K562 (cell line): Measurements from ENCODE around the gene HELT. TPM values are rescaled to one million over a fixed set of nuclear protein-coding genes. Genes with fewer than 3 reads are reported as not detected.
"Not testable (repeated sequence)": the region's sequence is repeated elsewhere in the genome, so short reads cannot be mapped to it uniquely, and the experiment has no call there.

Source experiments
- ATAC-seq: fragments of 200-7000 bp; cut with Tn5 transposase; 3 replicates; pipeline ENCODE4 v1.9.1; 2020; ENCODE audit warnings: moderate library complexity
- BruUV-seq: library from RNA; stranded (reverse); fragments of 400-500 nt; replicated peaks from 2 replicates; lab custom pipeline; 2021; lab: Mats Ljungman, UMichigan
- CTCF ChIA-PET: fragments of 300-600 bp; formaldehyde crosslinking; extraction: SDS; loops from one replicate; lab custom pipeline; 2021; ENCODE audit warnings: low intra/inter-chr PET ratio; lab: Yijun Ruan, JAX
- POLR2A ChIA-PET: fragments of 300-600, 350-650 bp; sonication (Branson Sonifier 250); formaldehyde crosslinking; extraction: SDS; loops from one replicate; lab custom pipeline; 2021; ENCODE audit warnings: antibody characterized with exemption, inconsistent platforms; lab: Yijun Ruan, JAX
- DNase-seq, 4 experiments: peaks; one replicate each; pipeline versions ENCODE4 v3.0.0 to v3.0.0-alpha.2; 2011 to 2018; ENCODE audit warnings: low spot score in 3 of 4, mixed read lengths in 3 of 4; ENCODE audit errors: extremely low read depth in 1 of 4
- FAIRE-seq: peaks from 2 replicates; lab custom pipeline; 2011; peaks lifted over from hg19 to GRCh38; lab: Jason Lieb, UNC
- H2AFZ ChIP-seq: 2 replicates; pipeline ENCODE4 v1.6.0; 2011; ENCODE audit warnings: low read depth, low read length, control low read depth, inconsistent platforms
- H3K27ac ChIP-seq: fragments of 200-600 bp; 3 replicates; pipeline ENCODE4 v1.8.0; 2011; ENCODE audit warnings: low read depth, mild to moderate bottlenecking, control low read depth, inconsistent platforms, low read length, moderate library complexity, mixed read lengths; ENCODE audit errors: extremely low read depth
- H3K27me3 ChIP-seq, 2 experiments: fragments of 300-600 bp in 1 of 2; 2 replicates in 1 of 2; 3 replicates in 1 of 2; pipeline versions ENCODE4 v1.6.0 to v1.8.0; 2011; ENCODE audit warnings: inconsistent platforms in 2 of 2, low read length in 2 of 2, mild to moderate bottlenecking in 1 of 2, mixed read lengths in 1 of 2, moderate library complexity in 1 of 2; ENCODE audit not compliant: control insufficient read depth in 2 of 2, insufficient read depth in 2 of 2
- H3K36me3 ChIP-seq: fragments of 300-600 bp; 3 replicates; pipeline ENCODE4 v1.8.0; 2011; ENCODE audit warnings: mild to moderate bottlenecking, low read length, inconsistent platforms; ENCODE audit not compliant: control insufficient read depth, insufficient read depth
- H3K4me1 ChIP-seq, 2 experiments: fragments of 200-600 bp in 1 of 2; replicated peaks in 1 of 2; 2 replicates in 1 of 2; 3 replicates in 1 of 2; pipeline versions ENCODE4 v1.5.1 to v1.8.0; 2011; ENCODE audit warnings: inconsistent platforms in 2 of 2, low read length in 2 of 2, mild to moderate bottlenecking in 1 of 2, mixed read lengths in 1 of 2, moderate library complexity in 1 of 2; ENCODE audit not compliant: control insufficient read depth in 2 of 2, insufficient read depth in 2 of 2
- H3K4me2 ChIP-seq: 2 replicates; pipeline ENCODE4 v1.6.1; 2011; ENCODE audit warnings: low read length, control low read depth, inconsistent platforms, mixed read lengths; ENCODE audit not compliant: insufficient read depth
- H3K4me3 ChIP-seq: fragments of 200-600 bp; sonication (generic), shearing (Covaris generic); 2 replicates; pipeline ENCODE4 v1.5.1; 2016; ENCODE audit warnings: control low read depth, inconsistent platforms
- H3K79me2 ChIP-seq: fragments of 200-600 bp; 3 replicates; pipeline ENCODE4 v1.8.0; 2011; ENCODE audit warnings: low read length, inconsistent platforms; ENCODE audit not compliant: control insufficient read depth, insufficient read depth
- H3K9ac ChIP-seq, 2 experiments: 2 replicates each; pipeline versions ENCODE4 v1.6.0 to v1.6.1; 2011; ENCODE audit warnings: low read depth in 2 of 2, low read length in 2 of 2, control low read depth in 1 of 2, inconsistent platforms in 1 of 2, mild to moderate bottlenecking in 1 of 2, mixed read lengths in 1 of 2; ENCODE audit not compliant: insufficient read depth in 1 of 2
- H3K9me1 ChIP-seq: one replicate; pipeline ENCODE4 v1.6.0; 2011; ENCODE audit warnings: inconsistent platforms, mild to moderate bottlenecking, low read length, moderate library complexity; ENCODE audit not compliant: control insufficient read depth, insufficient read depth
- H3K9me3 ChIP-seq: replicated peaks from 2 replicates; pipeline ENCODE4 v1.5.1; 2011; ENCODE audit warnings: low read depth, low read length, inconsistent platforms; ENCODE audit not compliant: control insufficient read depth, insufficient read depth
- H4K20me1 ChIP-seq: replicated peaks from 2 replicates; pipeline ENCODE4 v1.6.1; 2011; ENCODE audit warnings: low read length, inconsistent platforms, mixed read lengths; ENCODE audit not compliant: control insufficient read depth, insufficient read depth
- COPS2 ChIP-seq: fragments of 450-650 bp; conservative IDR thresholded peaks from 2 replicates; pipeline ENCODE4 v1.6.1; 2016; ENCODE audit warnings: mild to moderate bottlenecking, moderate library complexity
- NCOA6 ChIP-seq: fragments of 450-650 bp; IDR thresholded peaks from 2 replicates; pipeline ENCODE4 v1.6.1; 2017; ENCODE audit warnings: mild to moderate bottlenecking
- RAD21 ChIP-seq, 2 experiments: fragments of 250-450 bp in 1 of 2; fragments of 450-650 bp in 1 of 2; sonication (Bioruptor Pico) in 1 of 2; formaldehyde crosslinking in 1 of 2; IDR thresholded peaks in 1 of 2; conservative IDR thresholded peaks in 1 of 2; 2 replicates each; pipeline versions ENCODE4 v1.4.0 to v1.8.0; 2020 to 2022; ENCODE audit warnings: mild to moderate bottlenecking in 2 of 2, moderate library complexity in 1 of 2
- ZKSCAN8 ChIP-seq: fragments of 200-800 bp; sonication (Bioruptor generic); IDR thresholded peaks from 2 replicates; pipeline ENCODE4 v1.6.1; 2016; ENCODE audit warnings: missing genetic modification characterization, missing compliant biosample characterization
- ZNF146 ChIP-seq: IDR thresholded peaks from one replicate; pipeline ENCODE4 v1.6.1; 2018; ENCODE audit warnings: missing compliant biosample characterization; ENCODE audit not compliant: unreplicated experiment
- whole genome bisulfite sequencing: fragments of 100-300 bp; shearing (Covaris generic); methylation state at CpG from one replicate; pipeline ENCODE4 v1.1.6; 2016; ENCODE audit warnings: low coverage, mixed read lengths; ENCODE audit not compliant: insufficient coverage; ENCODE audit errors: missing lambda C conversion rate; 5-methylcytosine and 5-hydroxymethylcytosine counted together
- in situ Hi-C: fragments of 300-500 bp; cut with MboI; formaldehyde crosslinking; loops from 4 replicates; pipeline ENCODE4 v1.15.0; 2018; ENCODE audit warnings: inconsistent platforms, mixed read lengths
- intact Hi-C: fragments of 100-400 bp; cut with micrococcal nuclease; formaldehyde crosslinking; loops from 2 replicates; pipeline ENCODE4 v1.14.2; 2022
- polyA plus RNA-seq, 8 experiments: library from polyadenylated mRNA; depleted of rRNA in 4 of 8; stranded (reverse) in 5 of 8; unstranded in 3 of 8; fragments of >200 nt; fragmentation: Nextera tagmentation in 2 of 8; fragmentation: Illumina TruSeq in 1 of 8; extraction: Ambion mirVana in 2 of 8; extraction: Trizol in 1 of 8; gene quantifications; 2 replicates each; pipeline versions ENCODE4 v1.2.1 to v1.2.3, GENCODE V29; 2011 to 2014; ENCODE audit warnings: inconsistent platforms in 1 of 8, missing spikeins in 1 of 8
- total RNA-seq, 7 experiments: library from RNA; depleted of rRNA in 6 of 7; stranded (reverse); fragments of >200 nt in 6 of 7; fragmentation: Illumina TruSeq in 2 of 7; extraction: Trizol in 2 of 7; gene quantifications; 2 replicates each; pipeline versions ENCODE4 v1.2.1 to v1.2.3, GENCODE V29; 2011 to 2021; ENCODE audit warnings: low replicate concordance in 1 of 7

HELT gene
- total and polyA plus RNA-seq, 9 of the 15 experiments (the other 6 are each of a cell fraction or from before 2014, with no cell fraction given) = not detected

DNA sequence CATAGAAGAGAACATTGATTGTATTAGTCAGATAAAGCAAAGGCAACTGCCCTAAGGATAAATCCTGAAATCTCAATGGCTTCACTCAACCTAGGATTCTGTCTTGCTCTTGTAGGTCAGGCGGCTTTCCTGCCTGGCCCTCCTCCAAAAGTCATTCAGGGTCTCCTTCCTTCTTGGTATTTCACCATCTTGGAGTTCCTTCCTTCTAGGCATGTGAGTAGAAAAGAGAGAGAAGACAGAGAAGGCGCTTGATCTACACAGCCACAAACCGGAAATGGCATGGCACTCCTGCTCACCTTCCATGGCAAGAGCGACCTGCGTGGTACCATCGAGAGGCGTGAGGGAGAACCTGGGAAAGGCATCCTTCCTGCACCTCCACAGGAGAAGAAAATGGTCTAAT, 45.3 kb upstream of the HELT start (continued):
- TF ChIP-seq ZKSCAN8 (CRISPR knock-in tag) = no peak
- TF ChIP-seq COPS2 = no peak
- no peak for TF ChIP-seq NCOA6
- no peak for TF ChIP-seq RAD21 (CRISPR knock-in tag; conservative IDR thresholded peaks at IDR 0.05 in 1 of 2, IDR thresholded peaks at IDR 0.05 in 1 of 2)

GRCh38 chr4:184976348-184976747, 41.9 kb upstream of the HELT start:
- H3K4me1 ChIP-seq, H3K79me2 ChIP-seq, ATAC-seq, H3K36me3 ChIP-seq, BruUV-seq, H3K9me1 ChIP-seq, DNase-seq, POLR2A ChIA-PET, H2AFZ ChIP-seq: not testable (repeated sequence)
- peak; percentile 88 for TF ChIP-seq ZNF146 (CRISPR knock-in tag)
- TF ChIP-seq, all 486 proteins: peak for 1; not testable (repeated sequence) for 485
- H4K20me1 ChIP-seq, H3K4me2 ChIP-seq, H3K9me3 ChIP-seq, H3K4me3 ChIP-seq, H3K9ac ChIP-seq, CTCF ChIA-PET, intact Hi-C loops, FAIRE-seq, H3K27ac ChIP-seq: not testable (repeated sequence)
- peaks cover 13 to 40% of the 10 kb centered on the region in 2 experiments for H3K27me3 ChIP-seq
- in situ Hi-C loops = loop anchor here (10.0 kb wide), 1 partner anchor 232 kb away; no protein-coding TSS in a partner anchor
- WGBS = 0% methylated on average over 2 of the region's 2 CpGs
